ENCODE data around the gene FAXDC2. TPM values are rescaled to one million over a fixed set of nuclear protein-coding genes. Genes with fewer than 3 reads are reported as not detected.

FAXDC2 gene
- total and polyA plus RNA-seq, 9 of the 15 experiments (the other 6 are each of a cell fraction or from before 2014, with no cell fraction given) = 2.4 to 30.0 (median 9.9) TPM

DNA sequence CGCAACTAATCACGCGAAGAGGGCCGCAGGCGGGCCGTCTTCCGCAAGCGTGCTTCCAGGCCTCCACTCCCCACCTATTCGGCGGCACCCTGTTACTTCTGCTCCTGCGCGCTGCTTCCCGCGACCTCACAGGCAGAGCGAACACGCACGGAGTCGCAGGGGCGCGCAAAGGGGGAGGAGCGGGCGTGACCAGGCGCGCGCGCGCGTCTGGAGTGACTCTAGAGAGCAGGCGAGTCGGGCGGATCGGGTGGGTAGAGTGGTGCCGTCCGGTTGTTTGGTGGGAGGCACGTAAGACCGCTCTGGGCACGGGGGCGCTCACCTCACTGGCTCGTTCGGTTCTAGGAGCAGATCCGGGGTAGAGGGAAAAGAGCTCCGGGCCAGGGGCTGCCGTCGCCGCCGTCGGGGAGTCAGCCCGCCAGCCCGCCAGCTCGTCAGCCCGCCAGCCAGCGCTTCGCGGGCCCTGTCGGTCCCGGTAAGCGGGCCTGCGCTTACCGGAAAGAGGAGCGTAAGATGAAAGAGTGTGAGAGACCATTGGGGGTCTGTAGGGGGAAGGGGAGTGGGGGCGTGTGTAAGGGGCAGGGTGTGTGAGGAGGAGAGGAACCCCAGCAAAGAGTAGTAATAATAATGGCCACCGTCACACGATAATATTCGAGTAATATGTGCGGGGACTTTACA, 8.0 kb upstream of the FAXDC2 start, which contains the start of gene CNOT8 (continued):
- TF ChIP-seq MBD1 (CRISPR knock-in tag; IDR thresholded peaks at IDR 0.05) = no peak
- TF ChIP-seq ZBTB11 (CRISPR knock-in tag; IDR thresholded peaks at IDR 0.05) = peak in 2 of 3 experiments; percentile 39 to 66; a peak in 1 of 6 replicates
- TF ChIP-seq, protein P1, sequence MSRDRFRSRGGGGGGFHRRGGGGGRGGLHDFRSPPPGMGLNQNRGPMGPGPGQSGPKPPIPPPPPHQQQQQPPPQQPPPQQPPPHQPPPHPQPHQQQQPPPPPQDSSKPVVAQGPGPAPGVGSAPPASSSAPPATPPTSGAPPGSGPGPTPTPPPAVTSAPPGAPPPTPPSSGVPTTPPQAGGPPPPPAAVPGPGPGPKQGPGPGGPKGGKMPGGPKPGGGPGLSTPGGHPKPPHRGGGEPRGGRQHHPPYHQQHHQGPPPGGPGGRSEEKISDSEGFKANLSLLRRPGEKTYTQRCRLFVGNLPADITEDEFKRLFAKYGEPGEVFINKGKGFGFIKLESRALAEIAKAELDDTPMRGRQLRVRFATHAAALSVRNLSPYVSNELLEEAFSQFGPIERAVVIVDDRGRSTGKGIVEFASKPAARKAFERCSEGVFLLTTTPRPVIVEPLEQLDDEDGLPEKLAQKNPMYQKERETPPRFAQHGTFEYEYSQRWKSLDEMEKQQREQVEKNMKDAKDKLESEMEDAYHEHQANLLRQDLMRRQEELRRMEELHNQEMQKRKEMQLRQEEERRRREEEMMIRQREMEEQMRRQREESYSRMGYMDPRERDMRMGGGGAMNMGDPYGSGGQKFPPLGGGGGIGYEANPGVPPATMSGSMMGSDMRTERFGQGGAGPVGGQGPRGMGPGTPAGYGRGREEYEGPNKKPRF (IDR thresholded peaks at IDR 0.05; ENCODE audit: low read depth, low read length) = no peak
- TF ChIP-seq PTBP1 (IDR thresholded peaks at IDR 0.05; ENCODE audit: low read depth, low read length) = no peak
- no peak for TF ChIP-seq MCM3 (IDR thresholded peaks at IDR 0.05)
- TF ChIP-seq SIN3A (IDR thresholded peaks at IDR 0.05; ENCODE audit: borderline replicate concordance in 2 of 2, control insufficient read depth in 1 of 2, low read depth in 2 of 2, low read length in 2 of 2) = peak in 1 of 2 experiments; percentile 12; a peak in 1 of 4 replicates
- peak; percentile 82 for TF ChIP-seq CTBP1 (IDR thresholded peaks at IDR 0.05; ENCODE audit: borderline replicate concordance)
- peak; percentile 17; the same call in 1 of the 2 replicates for TF ChIP-seq DMBX1 (CRISPR knock-in tag; IDR thresholded peaks at IDR 0.05; ENCODE audit: borderline replicate concordance)
- no peak for TF ChIP-seq CBX2 (IDR thresholded peaks at IDR 0.05; ENCODE audit: insufficient read depth, low read length, poor library complexity, severe bottlenecking)
- TF ChIP-seq, protein P2, sequence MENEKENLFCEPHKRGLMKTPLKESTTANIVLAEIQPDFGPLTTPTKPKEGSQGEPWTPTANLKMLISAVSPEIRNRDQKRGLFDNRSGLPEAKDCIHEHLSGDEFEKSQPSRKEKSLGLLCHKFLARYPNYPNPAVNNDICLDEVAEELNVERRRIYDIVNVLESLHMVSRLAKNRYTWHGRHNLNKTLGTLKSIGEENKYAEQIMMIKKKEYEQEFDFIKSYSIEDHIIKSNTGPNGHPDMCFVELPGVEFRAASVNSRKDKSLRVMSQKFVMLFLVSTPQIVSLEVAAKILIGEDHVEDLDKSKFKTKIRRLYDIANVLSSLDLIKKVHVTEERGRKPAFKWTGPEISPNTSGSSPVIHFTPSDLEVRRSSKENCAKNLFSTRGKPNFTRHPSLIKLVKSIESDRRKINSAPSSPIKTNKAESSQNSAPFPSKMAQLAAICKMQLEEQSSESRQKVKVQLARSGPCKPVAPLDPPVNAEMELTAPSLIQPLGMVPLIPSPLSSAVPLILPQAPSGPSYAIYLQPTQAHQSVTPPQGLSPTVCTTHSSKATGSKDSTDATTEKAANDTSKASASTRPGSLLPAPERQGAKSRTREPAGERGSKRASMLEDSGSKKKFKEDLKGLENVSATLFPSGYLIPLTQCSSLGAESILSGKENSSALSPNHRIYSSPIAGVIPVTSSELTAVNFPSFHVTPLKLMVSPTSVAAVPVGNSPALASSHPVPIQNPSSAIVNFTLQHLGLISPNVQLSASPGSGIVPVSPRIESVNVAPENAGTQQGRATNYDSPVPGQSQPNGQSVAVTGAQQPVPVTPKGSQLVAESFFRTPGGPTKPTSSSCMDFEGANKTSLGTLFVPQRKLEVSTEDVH (IDR thresholded peaks at IDR 0.05; ENCODE audit: low read depth, partially characterized antibody) = peak; percentile 66
- TF ChIP-seq DDX20 (tag; IDR thresholded peaks at IDR 0.05; ENCODE audit: low read depth) = no peak
- TF ChIP-seq ZNF778 (CRISPR knock-in tag; IDR thresholded peaks at IDR 0.05) = no peak
- TF ChIP-seq TOE1 (IDR thresholded peaks at IDR 0.05; ENCODE audit: borderline replicate concordance) = peak; percentile 57; the same call in 1 of the 2 replicates
- no peak for TF ChIP-seq TOE1 (CRISPR knock-in tag; IDR thresholded peaks at IDR 0.05; ENCODE audit: borderline replicate concordance, low read depth)
- no peak for TF ChIP-seq SRSF7 (optimal IDR thresholded peaks at IDR 0.05; ENCODE audit: low read depth, low read length)

All from K562 (cell line).